Activated CD4-positive, alpha-beta T cell treated with anti-CD3 and anti-CD28 coated beads, Interleukin-2, amount 50 U/mL, for 16 hours (primary cell): ENCODE data around the gene CLASP1.
"Not testable (repeated sequence)": the region's sequence is repeated elsewhere in the genome, so short reads cannot be mapped to it uniquely, and the experiment has no call there.

Experiments used
- DNase-seq: peaks from one replicate; pipeline ENCODE4 v3.0.0-alpha.2; 2020

CLASP1 gene

DNA sequence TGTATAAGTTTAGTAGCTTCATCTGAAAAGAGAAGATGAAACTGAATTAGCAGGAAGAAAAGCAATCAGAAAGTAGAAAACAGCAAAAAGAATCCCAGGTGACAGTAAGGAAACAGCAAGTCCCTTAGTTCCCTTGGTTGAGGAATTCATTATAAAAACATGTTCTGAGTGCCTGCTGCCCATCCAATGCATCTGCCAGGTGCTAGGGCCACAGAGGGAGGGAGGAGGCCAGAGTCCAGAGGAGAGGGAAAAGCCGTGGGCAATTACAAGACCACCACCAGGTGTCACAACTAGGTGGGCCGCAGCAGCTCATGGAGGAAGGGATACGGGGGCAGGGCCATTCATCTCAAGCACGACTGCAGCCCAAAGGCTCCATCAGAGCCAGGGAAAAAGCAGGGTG, 308.3 kb downstream of the CLASP1 start:
- no peak for DNase-seq

DNA sequence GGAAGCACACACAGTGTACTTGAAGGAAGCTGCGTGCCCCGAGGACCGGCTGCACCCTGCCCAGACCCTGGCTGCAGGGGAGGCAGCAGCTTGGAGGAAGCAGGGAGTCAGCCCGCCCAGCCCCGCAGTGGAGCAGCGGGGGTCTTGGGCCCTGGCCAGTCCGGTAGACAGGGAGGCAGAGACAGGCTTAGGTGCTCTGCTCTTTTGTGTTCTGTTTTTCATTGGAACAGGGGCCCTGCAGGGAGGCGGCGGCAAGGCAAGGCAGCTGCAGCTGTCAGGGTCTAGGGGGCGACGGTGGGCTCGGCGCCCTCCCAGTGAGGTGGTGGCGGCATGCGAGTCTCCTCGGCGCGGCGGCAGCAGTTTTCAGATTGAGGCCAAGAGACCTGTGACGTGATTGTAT, 311.0 kb downstream of the CLASP1 start:
- DNase-seq: no peak

DNA sequence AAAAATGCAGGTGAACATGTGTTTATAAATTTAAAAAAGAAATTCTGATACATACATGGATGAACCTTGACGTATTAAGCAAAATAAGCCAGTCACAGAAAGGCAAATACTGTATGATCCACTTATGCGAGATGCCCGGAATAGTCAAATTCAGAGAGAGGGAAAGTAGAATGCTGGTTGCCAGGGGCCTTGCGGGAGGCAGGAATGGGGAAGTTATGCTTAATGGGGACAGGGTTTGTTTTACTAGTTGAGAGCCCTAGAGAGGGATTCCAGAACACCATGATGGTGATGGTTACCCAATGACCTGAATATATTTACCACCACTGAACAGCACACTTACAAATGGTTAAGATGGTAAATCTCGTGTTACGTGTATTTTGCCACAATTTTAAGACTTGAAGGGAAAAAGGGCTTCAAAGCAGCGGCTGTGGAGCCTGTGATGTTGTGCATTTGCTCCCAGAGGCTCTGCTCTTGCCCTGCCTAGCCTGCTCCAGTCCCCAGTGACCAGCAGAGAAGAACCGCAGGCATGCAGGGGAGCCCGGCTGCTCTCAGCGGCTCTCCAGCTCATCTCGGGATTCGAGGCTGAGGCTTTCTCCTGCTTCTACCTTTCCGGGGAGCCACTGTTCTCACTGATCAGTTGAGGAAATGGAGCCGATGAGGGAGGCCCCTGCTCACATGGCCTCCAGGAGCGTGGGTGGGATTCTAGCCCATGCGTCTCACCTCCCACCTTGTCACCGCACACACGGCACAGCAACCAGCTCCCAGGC, 312.6 kb downstream of the CLASP1 start:
- no peak for DNase-seq

DNA sequence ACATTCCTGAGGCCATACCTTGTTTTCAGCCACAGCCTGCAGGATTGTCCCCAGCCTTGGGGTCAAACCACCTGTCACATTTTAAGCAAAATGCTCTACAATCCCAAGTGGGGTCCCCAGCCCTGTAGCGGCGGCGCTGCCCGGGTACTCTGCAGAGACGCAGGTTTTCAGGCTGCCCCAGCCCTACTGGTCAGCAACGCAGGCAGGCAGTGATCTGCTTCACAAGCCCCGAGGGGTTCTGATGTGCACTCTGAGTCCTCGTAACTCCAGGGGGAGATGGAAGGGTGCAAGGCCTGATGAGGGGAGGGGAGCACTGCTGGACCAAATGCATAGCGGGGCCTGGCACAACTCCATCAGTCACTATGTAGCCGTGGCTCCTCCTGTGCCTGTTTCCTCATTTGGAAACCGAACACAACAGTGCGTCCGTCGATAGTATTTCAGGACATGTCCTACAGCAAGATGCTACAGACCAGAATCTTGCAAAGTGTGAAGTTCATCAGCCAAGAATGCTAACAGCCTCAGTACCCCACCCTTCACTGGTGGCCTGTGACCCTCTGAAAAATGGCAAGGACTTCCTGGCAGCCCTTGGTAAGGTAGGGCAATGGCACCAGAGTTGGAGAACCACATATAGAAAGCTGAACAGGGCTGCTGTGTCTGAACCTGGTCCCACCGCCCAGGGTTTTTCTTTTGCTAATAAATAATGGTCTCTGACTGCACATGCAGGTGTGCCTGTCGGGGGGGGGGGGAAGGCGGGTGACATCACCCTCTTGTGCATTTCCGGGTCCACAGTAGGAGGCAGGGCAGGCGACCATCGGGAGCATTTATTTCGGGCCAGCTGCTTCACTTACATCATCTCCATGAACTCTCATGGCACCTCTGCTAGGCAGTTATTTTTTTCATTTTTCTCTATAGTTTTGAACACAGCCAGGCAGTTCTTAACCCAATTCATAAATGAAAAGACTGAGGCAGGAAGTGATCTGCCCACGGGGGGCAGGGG, 313.7 kb downstream of the CLASP1 start:
- DNase-seq: no peak

DNA sequence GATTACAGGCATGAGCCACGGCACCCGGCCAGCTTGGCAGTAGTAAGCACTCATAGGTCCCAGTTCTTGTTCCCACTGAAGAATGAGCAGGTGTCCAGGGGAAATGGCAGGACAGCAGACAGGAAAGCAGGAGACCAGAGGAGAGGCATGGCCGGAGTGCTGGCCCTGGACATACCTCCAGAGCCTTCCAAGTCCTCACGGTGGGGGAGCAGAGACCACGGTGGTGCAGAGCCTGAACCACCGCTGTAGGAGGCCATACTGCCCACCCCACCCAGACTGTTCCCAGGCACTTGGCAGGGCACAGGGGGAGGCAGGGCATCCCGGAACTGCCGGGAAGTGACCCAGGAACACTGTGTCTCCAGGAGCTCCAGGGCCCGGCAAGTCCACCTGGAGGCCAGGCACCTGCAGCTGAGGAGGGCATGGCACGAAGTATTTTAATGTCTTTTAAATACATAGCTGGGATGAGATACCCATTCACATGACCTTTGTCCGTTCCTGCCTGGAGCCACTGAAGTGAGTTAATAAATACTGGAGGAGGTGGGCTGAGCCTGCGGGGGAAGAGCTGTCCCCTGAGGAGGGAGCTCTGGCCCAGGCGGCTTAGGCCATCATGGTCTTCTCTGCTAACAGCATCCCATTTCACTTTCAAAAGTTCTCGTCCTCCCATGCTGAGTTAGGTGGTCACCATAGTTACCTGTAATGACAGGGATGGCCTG, 314.5 kb downstream of the CLASP1 start:
- no peak for DNase-seq

DNA sequence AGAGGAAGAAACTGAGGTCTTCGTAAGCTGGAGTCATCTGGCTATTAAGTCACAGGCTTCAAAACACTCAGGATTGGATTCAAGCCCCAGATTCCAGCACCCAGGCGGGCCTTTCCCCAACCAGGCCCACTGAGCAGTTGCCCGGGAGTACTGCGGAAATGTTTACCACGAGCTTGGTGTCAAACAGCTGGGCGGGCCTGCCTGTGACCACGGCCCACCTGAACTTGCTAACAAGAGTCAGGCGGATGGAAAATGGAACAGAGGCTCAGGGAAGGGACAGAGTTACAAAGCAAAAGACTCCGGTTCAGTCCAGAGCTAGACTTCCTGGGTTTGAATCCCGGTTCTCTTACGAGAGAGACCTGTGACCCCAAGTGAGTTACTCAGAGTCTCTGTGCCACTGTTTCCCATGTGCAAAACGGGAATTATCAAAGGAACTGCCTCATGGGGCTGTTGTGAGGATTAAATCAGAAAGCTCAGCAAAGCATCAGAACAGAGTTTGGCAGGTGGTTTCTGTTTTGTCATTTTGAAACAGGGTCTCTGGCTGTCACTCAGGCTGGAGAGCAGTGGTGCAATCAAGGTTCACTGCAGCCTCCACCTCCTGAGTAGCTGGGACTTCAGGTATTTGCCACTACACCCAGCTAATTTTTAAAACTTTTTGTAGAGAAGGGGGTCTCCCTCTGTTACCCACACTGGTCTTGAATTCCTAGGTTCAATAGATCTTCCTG, 315.3 kb downstream of the CLASP1 start:
- peak; percentile 46 for DNase-seq

DNA sequence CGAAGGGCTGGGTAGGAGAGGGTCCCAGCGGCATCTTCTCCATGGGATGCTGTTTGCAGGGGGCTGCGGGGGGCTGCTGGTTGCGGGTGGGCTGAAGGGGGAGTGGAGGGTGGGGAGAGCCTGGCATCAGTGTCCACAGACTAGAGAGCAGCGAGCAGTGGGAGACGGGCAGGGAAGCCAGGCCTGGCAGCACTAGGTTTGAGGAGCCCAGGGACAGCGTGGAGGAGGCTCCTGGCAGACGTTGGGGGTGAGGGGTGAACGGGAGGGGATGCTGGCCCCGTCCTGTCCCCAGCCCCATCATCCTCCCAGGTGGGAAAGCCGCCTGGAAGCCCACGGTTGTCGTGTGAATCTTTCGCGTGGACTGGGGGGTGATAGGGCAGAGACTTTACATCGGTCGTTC, 316.0 kb downstream of the CLASP1 start:
- no peak for DNase-seq

DNA sequence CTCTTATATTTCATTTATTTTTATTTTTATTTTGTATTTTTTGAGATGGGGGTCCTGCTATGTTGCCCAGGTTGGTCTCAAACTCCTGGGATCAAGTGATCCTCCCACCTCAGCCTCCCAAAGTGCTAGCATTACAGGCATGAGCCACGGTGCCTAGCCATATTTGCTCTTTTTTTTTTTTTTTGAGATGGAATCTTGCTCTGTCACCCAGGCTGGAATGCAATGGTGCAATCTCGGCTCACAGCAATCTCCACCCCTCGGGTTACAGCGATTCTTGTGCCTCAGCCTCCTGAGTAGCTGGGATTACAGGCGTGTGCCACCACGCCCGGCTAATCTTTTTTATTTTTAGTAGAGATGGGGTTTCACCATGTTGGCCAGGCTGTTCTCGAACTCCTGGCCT, 317.9 kb downstream of the CLASP1 start:
- not testable (repeated sequence) for DNase-seq

DNA sequence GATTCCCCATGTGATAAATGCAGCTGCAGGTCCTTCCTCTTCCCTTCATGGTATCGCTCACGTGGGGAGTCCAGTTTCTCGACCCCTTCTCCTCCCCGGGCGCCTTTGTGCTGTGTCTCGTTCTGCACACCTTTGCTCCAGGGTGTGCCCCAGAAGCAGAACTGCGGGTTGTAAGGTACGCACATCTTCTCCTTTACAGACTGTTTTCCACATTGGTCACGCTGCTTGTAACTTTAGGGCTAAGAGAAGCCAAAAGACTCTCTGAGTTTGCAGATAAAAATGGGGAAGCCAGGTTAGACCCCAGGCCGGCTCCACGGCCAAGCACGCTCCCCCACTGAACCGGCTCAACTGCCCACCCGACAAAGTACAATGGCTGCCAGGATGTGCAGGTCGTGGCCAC, 318.3 kb downstream of the CLASP1 start:
- no peak for DNase-seq

DNA sequence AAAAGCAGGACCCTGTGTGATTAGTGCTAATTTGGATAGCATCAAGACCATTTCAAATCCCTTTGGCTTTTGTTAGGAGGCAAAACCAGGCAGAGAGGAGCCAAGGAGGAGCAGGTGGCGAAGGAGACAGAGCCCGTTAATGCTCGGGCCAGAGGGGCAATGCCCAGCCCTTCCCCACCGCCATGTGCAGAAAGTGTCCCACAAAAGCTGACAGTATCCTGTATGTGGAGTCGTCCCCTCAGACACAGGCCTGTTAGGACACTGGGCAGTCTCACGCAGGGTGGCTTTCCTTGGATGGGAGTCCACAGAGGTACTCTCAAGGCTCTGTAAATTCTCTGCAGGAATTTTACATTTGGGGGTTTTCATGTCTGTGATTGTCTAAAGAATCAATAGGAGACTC, 319.5 kb downstream of the CLASP1 start:
- DNase-seq: no peak

DNA sequence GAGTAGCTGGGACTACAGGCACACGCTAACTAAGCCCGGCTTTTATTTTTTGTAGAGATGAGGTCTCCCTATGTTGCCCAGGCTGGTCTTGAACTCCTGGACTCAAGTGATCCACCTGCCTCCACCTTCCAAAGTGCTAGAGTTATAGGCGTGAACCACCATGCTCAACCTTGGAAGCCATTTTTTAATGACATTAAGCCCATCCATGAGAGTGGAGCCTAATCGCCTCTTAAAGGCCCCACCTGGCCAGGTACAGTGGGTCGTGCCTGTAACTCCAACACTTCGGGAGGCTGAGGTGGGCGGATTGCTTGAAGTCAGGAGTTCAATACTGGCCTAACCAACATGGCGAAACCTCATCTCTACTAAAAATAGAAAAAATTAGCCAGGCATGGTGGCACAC, 322.6 kb downstream of the CLASP1 start:
- DNase-seq: no peak

DNA sequence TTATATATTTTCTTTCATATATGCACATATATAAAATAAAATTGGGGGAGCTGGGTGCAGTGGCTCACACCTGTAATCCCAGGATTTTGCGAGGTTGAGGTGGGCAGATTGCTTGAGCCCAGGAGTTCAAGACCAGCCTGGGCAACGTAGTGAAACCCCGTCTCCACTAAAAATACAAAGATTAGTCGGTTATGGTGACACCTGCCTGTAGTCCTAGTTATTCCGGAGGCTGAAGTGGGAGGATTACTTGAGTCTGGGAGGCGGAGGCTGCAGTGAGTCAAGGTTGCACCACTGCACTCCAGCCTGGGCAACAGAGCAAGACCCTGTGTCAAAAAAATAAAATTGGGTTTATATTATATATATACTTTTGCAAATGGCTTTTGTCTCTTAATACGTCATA, 324.7 kb downstream of the CLASP1 start:
- no peak for DNase-seq

DNA sequence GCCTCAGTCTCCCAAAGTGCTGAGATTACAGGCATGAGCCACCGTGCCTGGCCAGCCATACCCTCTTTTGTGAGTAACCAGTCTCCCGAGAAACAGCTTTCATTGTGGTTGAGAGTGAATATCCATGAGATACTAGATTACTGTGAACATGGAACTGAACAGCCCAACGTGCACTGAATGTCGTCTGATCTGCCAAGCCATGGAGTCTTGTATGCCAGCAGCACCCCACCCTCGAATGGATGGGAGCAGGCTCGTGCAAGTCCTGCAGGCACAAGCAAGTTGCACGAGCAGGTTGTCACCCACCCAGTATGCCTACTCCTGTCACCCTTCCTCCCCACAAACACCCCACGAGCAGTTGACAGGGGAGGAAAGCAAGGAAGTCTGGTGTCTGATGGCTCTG, 327.8 kb downstream of the CLASP1 start:
- DNase-seq: no peak

DNA sequence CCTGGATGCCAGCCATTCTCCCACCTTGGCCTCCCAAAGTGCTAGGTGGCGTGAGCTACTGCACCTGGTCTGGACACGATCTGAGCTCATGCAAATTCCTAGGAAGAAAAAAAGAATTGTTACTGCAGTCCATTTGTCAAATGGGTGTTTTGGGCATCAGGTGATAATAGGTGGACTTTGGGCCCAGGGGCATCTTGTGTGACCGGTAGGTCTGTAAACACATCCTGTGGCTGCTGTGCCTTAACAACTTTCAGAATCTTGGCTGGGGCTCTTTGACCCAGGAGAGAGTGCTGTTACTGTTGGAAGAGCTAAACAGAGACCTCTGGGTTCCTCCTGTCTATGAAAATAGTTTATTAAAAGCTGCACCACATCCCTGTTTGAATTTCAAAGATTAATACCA, 329.3 kb downstream of the CLASP1 start:
- no peak for DNase-seq

DNA sequence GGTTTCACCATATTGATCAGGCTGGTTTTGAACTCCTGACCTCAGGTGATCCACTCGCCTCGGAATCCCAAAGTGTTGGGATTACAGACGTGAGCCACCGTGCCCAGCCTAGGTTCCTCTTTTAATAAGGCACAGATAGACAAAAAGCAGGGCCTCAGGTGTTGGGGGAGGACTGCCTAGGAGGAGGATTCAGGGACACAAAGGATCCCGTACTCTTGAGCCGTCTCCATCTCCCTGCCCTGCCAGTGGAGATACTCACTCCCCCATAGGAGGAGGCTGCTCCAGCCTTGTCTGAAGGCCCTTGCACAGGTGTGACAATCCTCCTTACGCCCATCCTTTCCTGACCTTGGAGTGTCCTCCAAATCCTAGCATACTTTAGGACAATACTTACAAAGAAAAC, 332.3 kb downstream of the CLASP1 start:
- no peak for DNase-seq

DNA sequence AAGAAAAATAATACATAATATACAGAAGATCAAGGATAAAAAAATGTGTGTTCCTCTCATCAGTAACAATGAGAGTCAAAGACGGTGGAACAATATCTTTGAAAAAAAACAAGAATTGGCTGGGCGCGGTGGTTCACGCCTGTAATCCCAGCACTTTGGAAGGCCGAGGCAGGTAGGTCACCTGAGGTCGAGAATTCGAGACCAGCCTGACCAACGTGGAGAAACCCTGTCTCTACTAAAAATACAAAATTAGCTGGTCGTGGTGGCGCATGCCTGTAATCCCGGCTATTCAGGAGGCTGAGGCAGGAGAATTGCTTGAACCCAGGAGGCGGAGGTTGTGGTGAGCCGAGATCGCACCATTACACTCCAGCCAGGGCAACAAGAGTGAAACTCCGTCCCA, 335.6 kb downstream of the CLASP1 start:
- DNase-seq: not testable (repeated sequence)

DNA sequence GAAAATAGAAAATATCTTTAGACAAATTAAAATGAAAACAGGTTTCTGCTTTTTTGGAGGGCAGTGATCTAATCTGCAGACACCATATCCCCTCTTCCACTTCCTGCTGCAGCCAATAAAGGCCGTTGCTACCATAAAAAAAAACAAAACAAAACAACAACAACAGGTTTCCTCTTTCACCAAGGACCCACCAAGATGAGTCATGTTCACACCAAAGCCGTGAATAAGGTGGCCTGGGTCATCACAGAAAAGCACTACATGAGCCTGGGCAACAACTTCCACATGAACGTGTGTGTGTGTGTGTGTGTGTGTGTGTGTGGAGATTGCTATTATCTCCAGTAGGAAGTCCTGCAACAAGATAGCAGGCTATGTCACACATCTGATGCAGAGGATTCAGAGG, 339.5 kb downstream of the CLASP1 start:
- peak; percentile 32 for DNase-seq

DNA sequence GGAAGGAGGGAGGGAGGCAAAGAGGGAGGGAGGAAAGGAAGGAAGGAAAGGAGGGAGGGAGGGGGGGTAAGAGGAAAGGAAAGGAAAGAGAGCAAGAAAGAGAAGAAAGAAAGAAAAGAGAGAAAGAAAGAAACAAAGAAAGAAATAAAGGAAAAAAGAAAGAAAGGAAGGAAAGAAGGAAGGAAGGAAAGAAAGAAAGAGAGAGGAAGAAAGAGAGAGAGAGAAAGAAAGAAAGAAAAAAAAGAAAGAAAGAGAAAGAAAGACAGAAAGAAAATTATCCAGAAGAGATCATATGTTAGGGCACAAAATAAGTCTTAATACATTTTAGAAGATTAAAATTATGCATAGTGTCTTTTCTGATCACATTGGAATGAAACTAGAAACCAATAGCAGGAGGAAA, 339.9 kb downstream of the CLASP1 start:
- no peak for DNase-seq

DNA sequence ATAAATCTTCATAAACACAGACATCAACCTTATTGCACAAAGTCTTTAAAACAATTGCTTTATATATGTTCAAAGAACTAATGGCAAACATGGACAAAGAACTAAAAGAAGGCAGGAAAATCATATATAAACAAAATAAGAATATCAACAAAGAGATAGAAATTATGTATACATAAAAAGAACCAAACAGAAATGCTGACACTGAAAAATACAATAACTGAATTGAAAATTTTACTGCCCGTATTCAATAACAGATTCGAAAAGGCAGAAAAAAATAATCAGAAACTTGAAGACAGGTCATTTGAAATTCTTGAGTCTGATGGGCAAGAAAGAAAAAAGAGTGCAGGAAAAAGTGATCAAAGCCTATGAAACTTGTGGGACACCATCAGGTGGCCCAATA, 342.2 kb downstream of the CLASP1 start:
- DNase-seq: no peak

DNA sequence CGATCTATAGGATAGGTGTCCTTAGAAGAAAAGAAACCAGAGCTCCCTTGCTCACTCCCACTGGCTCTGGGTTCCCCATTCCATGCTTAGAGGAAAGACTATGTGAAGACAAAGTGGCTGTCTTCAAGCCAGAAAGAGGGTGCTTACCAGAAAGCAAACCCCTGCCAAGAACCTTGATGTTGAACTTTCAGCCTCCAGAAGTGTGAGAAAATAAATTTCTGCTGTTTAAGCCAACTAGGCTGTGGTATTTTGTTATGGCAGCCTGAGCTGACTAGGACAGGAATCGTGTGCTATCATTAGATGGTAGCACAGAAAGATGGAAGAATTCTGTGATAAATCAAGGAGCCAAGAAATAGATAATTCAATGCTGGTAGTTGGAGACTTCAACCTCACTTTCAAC, 344.3 kb downstream of the CLASP1 start:
- DNase-seq: no peak

DNA sequence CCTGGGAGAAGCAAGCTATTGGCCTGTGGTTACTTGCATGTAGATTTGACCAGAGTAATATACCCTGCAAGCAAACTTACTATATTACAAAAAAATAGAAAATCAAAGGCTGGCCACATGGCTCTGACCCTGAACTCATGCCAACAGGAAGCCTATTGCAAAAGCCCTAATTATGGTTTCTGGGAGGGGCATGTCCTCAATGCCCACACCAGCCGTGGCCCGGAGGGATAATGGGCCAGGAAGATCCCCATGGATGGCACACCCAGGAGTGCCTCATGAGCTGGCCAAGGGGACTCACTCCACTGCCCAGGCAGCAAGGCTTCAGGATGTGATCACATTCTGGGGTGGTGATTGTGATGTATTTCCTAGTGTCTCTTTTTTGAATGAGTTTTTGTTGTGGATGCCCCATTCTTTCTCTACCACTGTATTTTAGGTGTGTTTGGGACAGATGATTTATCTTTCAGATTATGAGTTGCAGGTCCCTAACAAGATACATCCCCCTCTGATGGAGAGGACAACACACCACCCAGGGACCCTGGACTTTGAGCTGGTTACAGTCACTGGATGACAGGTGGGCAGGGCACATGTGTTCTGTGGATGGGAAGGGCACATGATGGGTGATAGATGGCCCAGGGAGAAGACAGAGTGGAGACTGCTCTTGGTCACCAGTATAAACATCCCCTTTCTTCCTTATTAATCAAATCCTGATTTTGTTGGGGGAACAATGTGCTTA, 345.6 kb downstream of the CLASP1 start:
- DNase-seq: no peak

DNA sequence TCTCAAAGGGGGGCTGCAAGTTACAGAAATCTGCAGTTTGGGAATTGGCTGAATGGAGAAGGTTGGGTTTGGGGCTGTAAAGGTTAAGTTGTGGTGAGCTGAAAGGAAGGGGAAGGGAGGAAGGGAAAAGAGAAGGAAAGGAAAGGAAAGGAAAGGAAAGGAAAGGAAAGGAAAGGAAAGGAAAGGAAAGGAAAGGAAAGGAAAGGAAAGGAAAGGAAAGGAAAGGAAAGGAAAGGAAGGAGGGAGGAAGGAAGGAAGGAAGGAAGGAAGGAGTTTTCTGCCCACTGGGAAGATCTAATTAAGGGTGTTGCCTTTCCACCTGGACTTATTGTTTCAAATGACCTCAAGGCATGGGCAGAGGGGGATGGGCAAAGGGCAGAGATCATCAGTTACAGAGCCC, 348.1 kb downstream of the CLASP1 start:
- not testable (repeated sequence) for DNase-seq
